G401 (cell line): ENCODE measurements around the gene AP2A2. TPM values are rescaled to one million over a fixed set of nuclear protein-coding genes. Genes with fewer than 3 reads are reported as not detected.
"Not testable (repeated sequence)": the region's sequence is repeated elsewhere in the genome, so short reads cannot be mapped to it uniquely, and the experiment has no call there.

ENCODE experiments used
- DNase-seq: peaks from one replicate; pipeline ENCODE4 v3.0.0-alpha.2; 2015; ENCODE audit warnings: low spot score
- in situ Hi-C: cut with HindIII; loops from 2 replicates; pipeline ENCODE4 v1.10.0; 2016; ENCODE audit warnings: low sequenced_read_pairs, mixed read lengths
- total RNA-seq: library from RNA; depleted of rRNA; stranded (reverse); fragments of >200 nt; shearing (Covaris generic); gene quantifications from 2 replicates; pipeline ENCODE4 v1.2.3, GENCODE V29; 2014

The AP2A2 gene
- total RNA-seq, 1 experiment from 2014 or later: 47.5 TPM

GRCh38 chr11:965206-965775 lies 39.6 kb downstream of the AP2A2 start:
- no peak for DNase-seq
- in situ Hi-C loops: no loop called here

GRCh38 chr11:967995-968751 lies 42.5 kb downstream of the AP2A2 start:
- in situ Hi-C loops: no loop called here
- DNase-seq: no peak

- DNase-seq: no peak
- in situ Hi-C loops: no loop called here
Measured at GRCh38 chr11:968822-969221, 43.2 kb downstream of the AP2A2 start.

GRCh38 chr11:969651-970205 lies 44.1 kb downstream of the AP2A2 start:
- no peak for DNase-seq
- in situ Hi-C loops: no loop called here

GRCh38 chr11:970319-970871 lies 44.7 kb downstream of the AP2A2 start:
- in situ Hi-C loops: no loop called here
- no peak for DNase-seq

GRCh38 chr11:971092-971690 lies 45.5 kb downstream of the AP2A2 start:
- in situ Hi-C loops: no loop called here
- no peak for DNase-seq

GRCh38 chr11:971731-972365 lies 46.2 kb downstream of the AP2A2 start:
- DNase-seq: no peak
- in situ Hi-C loops: no loop called here

GRCh38 chr11:972523-973211 lies 47.0 kb downstream of the AP2A2 start:
- in situ Hi-C loops: no loop called here

GRCh38 chr11:973237-973636 lies 47.6 kb downstream of the AP2A2 start:
- in situ Hi-C loops: no loop called here

More at GRCh38 chr11:972523-973211, 47.0 kb downstream of the AP2A2 start:
- DNase-seq: no peak

GRCh38 chr11:975376-975775 lies 49.7 kb downstream of the AP2A2 start:
- in situ Hi-C loops, DNase-seq: not testable (repeated sequence)

More at GRCh38 chr11:973237-973636, 47.6 kb downstream of the AP2A2 start:
- no peak for DNase-seq

- in situ Hi-C loops: no loop called here
- DNase-seq: peak; percentile 74
Measured at GRCh38 chr11:975827-976226, 50.2 kb downstream of the AP2A2 start.

GRCh38 chr11:976431-977160 lies 50.9 kb downstream of the AP2A2 start:
- DNase-seq: no peak
- in situ Hi-C loops: no loop called here

GRCh38 chr11:977830-978720 lies 52.4 kb downstream of the AP2A2 start:
- no peak for DNase-seq
- in situ Hi-C loops: no loop called here

GRCh38 chr11:978781-979180 lies 53.1 kb downstream of the AP2A2 start:
- in situ Hi-C loops: no loop called here

GRCh38 chr11:980438-981357 lies 55.0 kb downstream of the AP2A2 start:
- DNase-seq: peak; percentile 85

More at GRCh38 chr11:978781-979180, 53.1 kb downstream of the AP2A2 start:
- DNase-seq: no peak

GRCh38 chr11:981764-982163 lies 56.1 kb downstream of the AP2A2 start:
- DNase-seq: no peak
- in situ Hi-C loops: no loop called here

More at GRCh38 chr11:980438-981357, 55.0 kb downstream of the AP2A2 start:
- in situ Hi-C loops: no loop called here
